Heart left ventricle (tissue), 13 donors: Measurements from ENCODE around the gene RSPH6A.

Experiments
- POLR2A ChIP-seq, 2 donors: fragments of 450-650 bp; IDR thresholded peaks; one replicate each; pipeline ENCODE4 v1.6.1; 2017; ENCODE audit warnings: antibody characterized with exemption in 2 of 2, mild to moderate bottlenecking in 2 of 2, moderate library complexity in 2 of 2
- TF ChIP-seq, protein P1 (sequence below), 12 donors: fragments of 200-600 bp; sonication (generic) in 4 of 12; IDR thresholded peaks; one replicate each; pipeline versions ENCODE4 v1.5.0 to v1.8.0; 2018 to 2022; ENCODE audit warnings: antibody characterized with exemption in 12 of 12, mild to moderate bottlenecking in 5 of 12
- donor health status: ischemic (EF 13 %, LVEDD 7.1; RV severe dilation, severe dysfunction).
- donor health status: DM: no; HTN: yes; CAD: no.
- donor health status: DM: no; HTN: no; CAD: no.
- donor health status: ischemic (EF 25% LVEDD 6.9; RV normal size, moderate dysfunction).
- donor health status: ischemic (EF 25% LVEDD 5.7; RV mildly dilated, moderate dysfunction).
- donor health status: ischemic (EF 35%, LVEDD 5.7; RV mildly dilated, moderate dysfunction).
- donor health status: nonischemic (EF 11% LVEDD 7.7; RV severe dilation, severe dysfunction).
- donor health status: DM: yes; HTN: yes; CAD: no.
- donor health status: PGD.
- donor health status: ischemic (EF 29% LVEDD 5.4; RV normal size, mild dysfunction).
- donor health status: nonischemic (EF 23%, LVEDD 6.1; RV moderate dilation, normal function).

DNA sequence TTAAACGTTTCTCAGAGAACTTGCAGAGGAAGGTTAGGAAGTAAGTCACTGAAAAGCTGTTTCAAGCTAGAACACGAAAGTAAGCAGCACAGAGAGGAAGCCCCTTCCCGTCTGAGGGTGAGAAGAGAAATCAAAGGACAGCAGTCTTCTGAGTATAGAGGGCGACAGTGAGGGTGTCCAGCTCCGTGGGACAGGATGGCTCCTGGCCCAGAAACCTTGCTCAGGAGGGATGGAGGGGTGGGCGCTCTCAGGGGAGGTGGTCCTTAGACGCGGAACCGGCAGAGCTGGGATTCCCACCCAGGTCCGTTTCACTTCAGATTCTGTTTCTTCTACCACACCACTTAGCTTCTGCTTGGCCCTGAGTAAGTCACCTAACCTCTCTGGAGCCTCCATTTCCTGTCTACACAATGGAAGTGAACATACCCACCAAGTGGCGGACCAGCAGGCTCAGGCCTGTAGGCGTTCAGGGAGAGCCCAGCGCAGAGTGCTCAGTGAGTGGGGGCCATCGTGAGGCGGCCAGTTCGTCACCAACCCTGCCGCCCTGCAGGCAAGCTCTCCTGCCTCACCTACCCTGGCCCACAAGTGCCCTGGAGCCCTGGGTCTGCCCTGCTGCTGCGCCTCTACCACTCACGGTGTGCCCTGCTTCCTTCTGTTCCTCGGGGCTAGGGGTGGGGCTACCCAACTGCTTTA, 5.5 kb upstream of the RSPH6A start:
- TF ChIP-seq, protein P1, sequence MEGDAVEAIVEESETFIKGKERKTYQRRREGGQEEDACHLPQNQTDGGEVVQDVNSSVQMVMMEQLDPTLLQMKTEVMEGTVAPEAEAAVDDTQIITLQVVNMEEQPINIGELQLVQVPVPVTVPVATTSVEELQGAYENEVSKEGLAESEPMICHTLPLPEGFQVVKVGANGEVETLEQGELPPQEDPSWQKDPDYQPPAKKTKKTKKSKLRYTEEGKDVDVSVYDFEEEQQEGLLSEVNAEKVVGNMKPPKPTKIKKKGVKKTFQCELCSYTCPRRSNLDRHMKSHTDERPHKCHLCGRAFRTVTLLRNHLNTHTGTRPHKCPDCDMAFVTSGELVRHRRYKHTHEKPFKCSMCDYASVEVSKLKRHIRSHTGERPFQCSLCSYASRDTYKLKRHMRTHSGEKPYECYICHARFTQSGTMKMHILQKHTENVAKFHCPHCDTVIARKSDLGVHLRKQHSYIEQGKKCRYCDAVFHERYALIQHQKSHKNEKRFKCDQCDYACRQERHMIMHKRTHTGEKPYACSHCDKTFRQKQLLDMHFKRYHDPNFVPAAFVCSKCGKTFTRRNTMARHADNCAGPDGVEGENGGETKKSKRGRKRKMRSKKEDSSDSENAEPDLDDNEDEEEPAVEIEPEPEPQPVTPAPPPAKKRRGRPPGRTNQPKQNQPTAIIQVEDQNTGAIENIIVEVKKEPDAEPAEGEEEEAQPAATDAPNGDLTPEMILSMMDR (IDR thresholded peaks at IDR 0.05), result no peak
- no peak for TF ChIP-seq POLR2A (IDR thresholded peaks at IDR 0.05)
